ENCODE measurements around the gene NELL1.

The NELL1 gene

GRCh38 chr11:21323617-21324016, 654.2 kb downstream of the NELL1 start:
- DNase-seq (ENCODE audit: low read depth in 2 of 2), result no peak

GRCh38 chr11:21343204-21343603, 673.8 kb downstream of the NELL1 start:
- DNase-seq (ENCODE audit: low read depth in 2 of 2), result no peak

- DNase-seq (ENCODE audit: low read depth in 2 of 2), result no peak
Observed at GRCh38 chr11:21346361-21346760, 677.0 kb downstream of the NELL1 start.

GRCh38 chr11:21350613-21351012, 681.2 kb downstream of the NELL1 start:
- no peak for DNase-seq (ENCODE audit: low read depth in 2 of 2)

- DNase-seq (ENCODE audit: low read depth in 2 of 2), result no peak
Observed at GRCh38 chr11:21353425-21353824, 684.0 kb downstream of the NELL1 start.

- no peak for DNase-seq (ENCODE audit: low read depth in 2 of 2)
Observed at GRCh38 chr11:21364866-21365624, 695.7 kb downstream of the NELL1 start.

- DNase-seq (ENCODE audit: low read depth in 2 of 2), result no peak
Observed at GRCh38 chr11:21369947-21370346, 700.6 kb downstream of the NELL1 start.

GRCh38 chr11:21371044-21371443, 701.7 kb downstream of the NELL1 start:
- DNase-seq (ENCODE audit: low read depth in 2 of 2), result no peak

GRCh38 chr11:21372672-21373071, 703.3 kb downstream of the NELL1 start:
- no peak for DNase-seq (ENCODE audit: low read depth in 2 of 2)

- no peak for DNase-seq (ENCODE audit: low read depth in 2 of 2)
Observed at GRCh38 chr11:21374376-21374775, 705.0 kb downstream of the NELL1 start.

GRCh38 chr11:21385669-21386440, 716.5 kb downstream of the NELL1 start:
- DNase-seq (ENCODE audit: low read depth in 2 of 2), result no peak

GRCh38 chr11:21390430-21390829, 721.0 kb downstream of the NELL1 start:
- no peak for DNase-seq (ENCODE audit: low read depth in 2 of 2)

GRCh38 chr11:21396342-21397008, 727.1 kb downstream of the NELL1 start:
- no peak for DNase-seq (ENCODE audit: low read depth in 2 of 2)

GRCh38 chr11:21398195-21398594, 728.8 kb downstream of the NELL1 start:
- no peak for DNase-seq (ENCODE audit: low read depth in 2 of 2)

GRCh38 chr11:21401496-21401895, 732.1 kb downstream of the NELL1 start:
- DNase-seq (ENCODE audit: low read depth in 2 of 2), result no peak

- no peak for DNase-seq (ENCODE audit: low read depth in 2 of 2)
Observed at GRCh38 chr11:21402274-21402673, 732.9 kb downstream of the NELL1 start.

- no peak for DNase-seq (ENCODE audit: low read depth in 2 of 2)
Observed at GRCh38 chr11:21403069-21403468, 733.7 kb downstream of the NELL1 start.

- no peak for DNase-seq (ENCODE audit: low read depth in 2 of 2)
Observed at GRCh38 chr11:21405422-21405821, 736.0 kb downstream of the NELL1 start.

GRCh38 chr11:21410513-21410912, 741.1 kb downstream of the NELL1 start:
- no peak for DNase-seq (ENCODE audit: low read depth in 2 of 2)

- DNase-seq (ENCODE audit: low read depth in 2 of 2), result no peak
Observed at GRCh38 chr11:21411104-21411503, 741.7 kb downstream of the NELL1 start.

GRCh38 chr11:21411597-21411996, 742.2 kb downstream of the NELL1 start:
- no peak for DNase-seq (ENCODE audit: low read depth in 2 of 2)

GRCh38 chr11:21412652-21413383, 743.4 kb downstream of the NELL1 start:
- no peak for DNase-seq (ENCODE audit: low read depth in 2 of 2)
